Dendritic cell treated with granulocyte-macrophage colony-stimulating factor and Interleukin-4, amounts not matched to agents 40 ng/mL and 50 ng/mL, for 4 days (primary cell): ENCODE data around the gene NT5C2.
"Not testable (repeated sequence)": the region's sequence is repeated elsewhere in the genome, so short reads cannot be mapped to it uniquely, and the experiment has no call there.

ENCODE experiments used
- H3K27ac Mint-ChIP-seq: one replicate; pipeline ENCODE4 v1.8.0; 2022; ENCODE audit warnings: mild to moderate bottlenecking, mixed read lengths
- H3K27me3 Mint-ChIP-seq: one replicate; pipeline ENCODE4 v1.8.0; 2022; ENCODE audit warnings: mild to moderate bottlenecking, mixed read lengths
- H3K36me3 Mint-ChIP-seq: one replicate; pipeline ENCODE4 v1.8.0; 2022; ENCODE audit warnings: low read depth, mixed read lengths
- H3K4me1 Mint-ChIP-seq: one replicate; pipeline ENCODE4 v1.8.0; 2022; ENCODE audit warnings: low read depth, mixed read lengths
- H3K4me3 Mint-ChIP-seq: one replicate; pipeline ENCODE4 v1.8.0; 2022; ENCODE audit warnings: mild to moderate bottlenecking, moderate library complexity, mixed read lengths
- H3K9me3 Mint-ChIP-seq: one replicate; pipeline ENCODE4 v1.8.0; 2022; ENCODE audit warnings: mixed read lengths
- intact Hi-C: fragments of 100-400 bp; cut with micrococcal nuclease; formaldehyde crosslinking; loops from one replicate; pipeline ENCODE4 v1.15.0; 2022

Gene NT5C2

DNA sequence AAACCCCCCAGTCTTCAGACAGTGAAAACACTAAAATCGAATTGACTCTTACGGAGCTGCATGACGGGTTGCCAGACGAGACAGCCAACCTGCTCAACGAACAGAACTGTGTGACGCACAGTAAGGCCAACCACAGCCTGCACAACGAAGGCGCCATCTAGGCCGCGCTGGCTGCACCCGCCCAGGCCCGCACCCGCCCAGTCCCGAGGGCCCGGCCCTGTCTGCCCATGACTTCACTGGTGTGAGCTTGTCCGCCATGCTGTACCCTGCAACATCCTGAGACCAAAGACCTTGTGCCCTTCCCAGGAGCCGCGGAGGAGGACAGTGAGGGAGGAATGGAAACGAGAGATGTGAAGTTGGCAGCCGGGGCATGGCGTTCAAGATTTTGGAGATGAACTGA is 116.1 kb downstream of the NT5C2 start:
- no peak overlapping the region for H3K4me3 Mint-ChIP-seq
- H3K4me1 Mint-ChIP-seq, result no peaks in the 10 kb centered on the region
- no peak overlapping the region for H3K27ac Mint-ChIP-seq
- no peaks in the 10 kb centered on the region for H3K9me3 Mint-ChIP-seq
- peaks cover 23% of the 10 kb centered on the region for H3K36me3 Mint-ChIP-seq
- intact Hi-C loops, result no loop called here
- no peaks in the 10 kb centered on the region for H3K27me3 Mint-ChIP-seq

DNA sequence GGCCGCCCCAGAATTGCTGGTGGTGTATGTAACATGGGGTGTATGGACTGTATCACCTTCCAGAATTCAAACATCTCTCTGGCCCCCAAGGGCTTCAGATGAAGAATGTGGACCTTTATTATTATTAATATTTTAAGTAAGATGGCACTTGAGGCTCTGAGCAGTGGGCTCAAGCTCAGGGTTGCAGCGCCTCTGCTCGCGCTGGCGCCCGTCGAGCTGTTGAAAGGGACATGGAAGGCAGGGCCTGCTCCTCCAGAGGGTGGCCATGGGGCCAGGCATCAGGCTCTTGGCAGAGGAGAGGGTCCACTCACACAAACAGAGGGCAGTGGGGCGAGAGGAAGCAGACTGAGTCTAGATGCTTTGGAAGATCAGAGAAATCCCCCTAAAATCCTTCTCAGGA is 120.2 kb downstream of the NT5C2 start:
- no peaks in the 10 kb centered on the region for H3K27me3 Mint-ChIP-seq
- peaks cover 21% of the 10 kb centered on the region for H3K4me1 Mint-ChIP-seq
- H3K27ac Mint-ChIP-seq, result no peak overlapping the region
- intact Hi-C loops, result no loop called here
- H3K36me3 Mint-ChIP-seq, result peaks cover 31% of the 10 kb centered on the region
- no peaks in the 10 kb centered on the region for H3K9me3 Mint-ChIP-seq
- H3K4me3 Mint-ChIP-seq, result no peak overlapping the region

DNA sequence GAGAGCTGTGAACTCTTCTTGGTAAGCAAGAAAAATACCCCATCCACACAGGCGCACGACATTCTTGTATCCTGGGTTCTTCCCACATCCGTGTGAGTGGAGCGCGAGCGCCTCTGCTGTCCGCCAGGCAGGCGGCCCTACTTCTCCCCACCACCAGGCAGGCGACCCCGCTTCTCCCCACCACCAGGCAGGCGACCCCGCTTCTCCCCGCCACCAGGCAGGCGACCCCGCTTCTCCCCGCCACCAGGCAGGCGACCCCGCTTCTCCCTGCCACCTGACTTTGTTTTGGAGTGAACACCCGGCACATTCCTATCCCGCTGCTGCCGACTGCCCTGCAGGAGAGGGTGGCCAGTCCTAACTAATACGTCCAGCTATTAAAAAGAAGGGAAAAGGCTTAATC is 120.8 kb downstream of the NT5C2 start:
- no peaks in the 10 kb centered on the region for H3K27me3 Mint-ChIP-seq
- peaks cover 27% of the 10 kb centered on the region for H3K4me1 Mint-ChIP-seq
- H3K27ac Mint-ChIP-seq, result no peak overlapping the region
- intact Hi-C loops, result no loop called here
- no peak overlapping the region for H3K4me3 Mint-ChIP-seq
- no peaks in the 10 kb centered on the region for H3K9me3 Mint-ChIP-seq
- peaks cover 24% of the 10 kb centered on the region for H3K36me3 Mint-ChIP-seq

DNA sequence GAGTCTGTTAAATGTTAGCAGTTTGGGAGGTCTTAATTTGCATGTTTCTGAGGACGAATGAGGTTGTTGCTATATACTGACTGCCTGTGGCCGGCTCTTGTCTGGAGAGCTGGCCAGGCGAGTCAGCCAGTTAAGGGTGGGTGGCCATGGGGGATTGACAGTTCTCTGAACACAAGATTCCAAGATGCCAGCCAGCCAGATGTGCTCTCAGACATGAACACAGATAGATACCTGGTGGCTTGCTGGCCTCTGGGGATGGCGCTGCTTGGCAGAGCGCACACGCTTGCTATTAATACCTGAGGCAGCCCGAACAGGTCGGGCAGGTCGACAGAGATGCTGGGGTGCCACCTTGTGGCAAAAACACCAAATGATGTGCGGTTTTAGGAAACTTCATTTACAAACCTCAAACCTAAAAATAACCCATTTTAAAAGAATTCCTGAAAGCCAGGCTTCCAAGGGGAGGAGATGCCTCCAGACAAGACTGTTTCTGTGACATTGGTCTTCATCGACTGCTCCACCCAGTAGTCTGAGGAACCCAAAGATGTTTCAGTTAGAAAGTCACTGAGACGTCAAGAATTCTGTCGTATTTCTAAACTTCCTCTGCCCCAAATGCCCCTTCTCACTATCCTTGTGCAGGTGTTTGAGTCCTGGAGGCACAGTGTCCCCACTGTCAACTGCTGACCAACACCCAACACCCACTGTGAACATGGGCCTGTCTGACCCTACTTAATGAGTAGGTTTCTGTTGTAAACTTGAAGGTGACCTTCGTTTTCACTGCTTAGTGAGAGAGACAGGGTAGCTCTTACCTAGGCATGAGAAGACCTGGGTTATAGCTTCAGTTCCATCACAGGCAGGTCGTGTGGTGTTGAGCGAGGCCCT is 123.4 kb downstream of the NT5C2 start:
- intact Hi-C loops, result loop anchor here (1.0 to 10.0 kb wide), 2 partner anchors 152 to 345 kb away; no protein-coding TSS in a partner anchor
- Mint-ChIP-seq H3K9me3 (no peaks in the 10 kb centered on the region), H3K27ac (peak overlapping the region; percentile 10), H3K36me3 (peaks cover 10% of the 10 kb centered on the region), H3K4me3 (no peak overlapping the region), H3K27me3 (no peaks in the 10 kb centered on the region), H3K4me1 (peaks cover 27% of the 10 kb centered on the region)

DNA sequence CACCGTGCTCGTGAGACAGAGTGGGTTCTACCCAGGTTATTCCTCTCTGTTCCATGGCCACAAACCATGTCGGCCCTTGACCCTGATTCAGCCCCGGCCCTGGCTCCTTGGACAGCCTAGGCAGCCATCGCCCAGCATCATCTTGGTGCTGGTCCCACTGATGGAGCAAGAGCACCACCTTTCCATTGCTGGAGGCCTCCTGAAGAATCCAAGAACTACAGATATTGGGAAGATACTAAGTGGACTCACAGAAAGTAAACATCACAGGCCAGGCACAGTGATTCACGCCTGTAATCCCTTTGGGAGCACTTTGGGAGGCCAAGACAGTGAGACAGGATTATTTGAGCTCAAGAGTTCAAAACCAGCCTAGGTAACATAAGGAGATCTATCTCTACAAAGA is 125.1 kb downstream of the NT5C2 start:
- no peak overlapping the region for H3K27ac Mint-ChIP-seq
- H3K27me3 Mint-ChIP-seq, result no peaks in the 10 kb centered on the region
- H3K36me3 Mint-ChIP-seq, result peaks cover 10% of the 10 kb centered on the region
- H3K9me3 Mint-ChIP-seq, result no peaks in the 10 kb centered on the region
- H3K4me1 Mint-ChIP-seq, result peaks cover 27% of the 10 kb centered on the region
- intact Hi-C loops, result loop anchor here (10.0 kb wide), 1 partner anchor 343 kb away; no protein-coding TSS in a partner anchor
- H3K4me3 Mint-ChIP-seq, result no peak overlapping the region

DNA sequence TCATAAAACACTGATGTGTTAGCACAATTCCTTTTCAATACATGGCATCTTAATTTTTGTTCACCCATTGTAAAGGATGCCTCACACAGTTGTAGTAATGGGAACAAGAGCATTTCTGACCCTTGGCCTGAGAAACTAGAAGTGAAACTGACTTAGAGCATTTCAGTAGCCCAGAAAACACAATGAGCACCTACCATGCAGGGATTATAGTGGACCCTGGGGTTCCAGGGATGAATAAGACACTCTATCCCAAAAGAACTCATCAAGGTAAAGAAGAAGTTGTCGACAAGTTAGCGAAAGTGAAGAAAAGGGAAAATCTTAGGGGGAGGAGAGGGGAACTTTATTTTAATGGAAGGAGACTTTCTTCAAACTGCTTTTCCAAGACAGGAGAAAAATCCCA is 125.6 kb downstream of the NT5C2 start:
- Mint-ChIP-seq H3K36me3 (peaks cover 10% of the 10 kb centered on the region), H3K4me3 (no peak overlapping the region), H3K9me3 (no peaks in the 10 kb centered on the region), H3K4me1 (peaks cover 27% of the 10 kb centered on the region), H3K27me3 (no peaks in the 10 kb centered on the region), H3K27ac (no peak overlapping the region)
- intact Hi-C loops, result loop anchor here (10.0 kb wide), 1 partner anchor 343 kb away; no protein-coding TSS in a partner anchor

DNA sequence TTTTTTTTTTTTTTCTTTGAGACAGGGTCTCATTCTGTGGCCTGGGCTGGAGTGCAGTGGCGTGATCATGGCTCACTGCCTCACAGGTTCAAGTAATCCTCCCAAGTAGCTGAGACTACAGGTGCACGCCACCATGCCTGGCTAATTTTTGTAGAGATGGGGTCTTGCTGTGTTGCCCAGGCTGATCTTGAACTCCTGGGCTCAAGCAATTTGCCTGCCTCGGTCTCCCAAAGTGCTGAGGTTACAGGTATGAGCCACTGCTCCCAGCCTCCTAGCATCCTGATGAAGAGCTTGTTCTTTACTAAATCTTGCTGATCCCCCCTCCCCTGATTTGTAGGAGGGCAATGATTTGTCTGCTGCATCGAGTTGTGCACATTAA is 126.0 kb downstream of the NT5C2 start:
- H3K27ac Mint-ChIP-seq, H3K27me3 Mint-ChIP-seq, H3K9me3 Mint-ChIP-seq, H3K4me3 Mint-ChIP-seq: not testable (repeated sequence)
- intact Hi-C loops, result loop anchor here (10.0 kb wide), 1 partner anchor 342 kb away; no protein-coding TSS in a partner anchor
- H3K4me1 Mint-ChIP-seq, result peaks cover 27% of the 10 kb centered on the region
- peaks cover 10% of the 10 kb centered on the region for H3K36me3 Mint-ChIP-seq

DNA sequence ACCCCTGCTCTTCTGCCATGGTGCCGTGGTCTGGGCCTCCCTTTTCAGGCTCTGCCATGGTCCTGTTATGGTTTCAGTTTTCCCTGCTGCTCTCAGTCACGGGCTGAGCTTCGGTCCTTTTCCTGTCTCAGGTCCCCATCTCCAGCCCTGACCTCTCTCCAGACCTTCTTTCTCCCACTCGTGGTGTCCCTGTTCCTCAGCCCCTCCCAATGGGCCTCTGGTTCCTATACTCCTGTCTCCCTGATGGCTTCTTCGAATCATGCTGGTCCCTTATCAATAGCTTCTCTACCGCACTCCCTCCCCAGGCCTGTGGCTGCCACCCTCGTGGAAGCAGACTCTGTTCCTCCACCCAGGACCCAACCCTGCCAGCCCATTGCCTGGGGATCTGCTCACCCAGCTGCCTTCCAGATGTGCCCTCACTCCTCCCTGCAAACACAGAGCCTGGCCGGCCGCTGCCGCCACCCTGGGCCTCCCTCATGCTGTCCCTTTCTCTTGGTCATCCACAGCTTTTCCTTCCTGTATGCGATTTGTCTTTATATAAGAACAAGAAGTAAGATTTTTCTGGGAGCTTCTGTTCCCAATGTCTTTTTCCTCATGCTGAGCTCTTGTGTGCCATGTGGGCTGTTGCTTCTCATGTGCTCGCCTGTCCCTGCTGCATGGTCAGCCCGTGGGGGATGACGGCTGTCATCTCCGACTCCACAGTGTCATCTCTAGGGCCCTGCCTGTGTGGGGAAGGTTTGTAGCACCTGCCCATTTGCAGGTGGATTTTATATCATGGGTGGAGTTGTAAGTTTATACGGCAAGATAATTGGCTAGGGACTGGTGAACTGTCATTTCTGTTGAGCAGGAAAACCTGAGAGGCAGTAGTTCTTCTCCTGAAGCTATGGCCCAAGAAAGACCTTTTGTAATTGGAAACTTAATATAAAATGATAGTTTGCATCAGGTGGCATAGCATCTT is 126.7 kb downstream of the NT5C2 start:
- H3K27ac Mint-ChIP-seq, result no peak overlapping the region
- H3K4me1 Mint-ChIP-seq, result peaks cover 23% of the 10 kb centered on the region
- no peaks in the 10 kb centered on the region for H3K9me3 Mint-ChIP-seq
- intact Hi-C loops, result loop anchor here (10.0 kb wide), 1 partner anchor 342 kb away; no protein-coding TSS in a partner anchor
- no peaks in the 10 kb centered on the region for H3K27me3 Mint-ChIP-seq
- no peak overlapping the region for H3K4me3 Mint-ChIP-seq
- peaks cover 10% of the 10 kb centered on the region for H3K36me3 Mint-ChIP-seq

DNA sequence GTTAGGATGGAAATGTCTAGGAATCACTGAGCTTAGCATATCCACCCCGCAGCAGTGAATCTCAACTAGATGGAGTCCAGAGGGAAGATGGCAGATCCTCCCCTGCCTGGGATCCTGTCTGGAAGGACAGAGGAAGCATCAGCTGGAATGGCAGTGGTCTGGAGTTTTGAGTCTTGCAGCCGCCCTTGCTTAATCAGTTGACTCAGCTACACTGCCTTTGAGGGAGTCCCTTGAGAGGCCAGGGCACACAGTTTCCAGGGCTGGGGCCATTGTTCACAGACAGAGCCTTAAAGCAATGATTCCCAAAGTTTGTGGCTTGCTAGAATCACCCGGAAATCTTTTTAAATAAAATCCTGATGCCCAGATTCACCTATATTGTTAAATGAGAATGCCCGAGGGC is 128.1 kb downstream of the NT5C2 start:
- Mint-ChIP-seq H3K4me3 (no peak overlapping the region), H3K36me3 (peaks cover 10% of the 10 kb centered on the region), H3K9me3 (no peaks in the 10 kb centered on the region), H3K27me3 (no peaks in the 10 kb centered on the region), H3K27ac (no peak overlapping the region), H3K4me1 (peaks cover 8% of the 10 kb centered on the region)
- intact Hi-C loops, result loop anchor here (10.0 kb wide), 1 partner anchor 340 kb away; no protein-coding TSS in a partner anchor

DNA sequence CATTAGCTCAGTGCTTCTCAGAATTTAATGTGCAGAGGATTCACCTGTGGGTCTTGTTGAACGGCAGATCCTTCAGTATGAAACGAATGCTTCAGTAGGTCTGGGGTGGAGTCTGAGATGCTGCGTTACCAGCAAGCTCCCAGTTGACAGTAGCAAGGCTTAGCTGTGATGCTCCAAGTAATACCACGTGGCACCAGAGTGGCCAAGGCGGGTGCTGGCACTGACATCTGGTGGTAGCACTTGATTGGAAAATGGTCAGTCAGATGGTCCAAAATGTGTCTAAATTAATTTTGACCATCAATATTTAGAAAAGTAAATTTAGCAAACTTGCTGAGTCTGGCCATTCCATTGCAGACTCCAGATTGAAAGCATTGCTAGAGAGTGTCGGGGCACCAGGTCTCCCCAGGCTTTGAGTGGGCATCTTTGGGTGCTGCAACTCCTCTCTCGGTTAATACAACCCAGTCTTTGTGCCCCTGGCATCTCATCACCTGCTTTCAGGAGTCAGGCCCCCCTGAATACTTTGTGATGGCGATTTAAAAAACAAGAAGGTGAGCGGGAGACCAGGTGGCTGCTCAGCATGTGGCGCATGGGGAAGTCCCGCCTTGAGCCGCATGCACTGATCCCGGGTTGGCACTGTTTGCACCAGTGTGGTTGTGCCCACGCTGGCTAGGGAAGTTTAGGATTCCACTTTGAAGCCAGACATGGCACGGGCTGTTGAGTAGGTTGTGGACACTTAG is 130.1 kb downstream of the NT5C2 start:
- Mint-ChIP-seq H3K4me1 (peaks cover 6% of the 10 kb centered on the region), H3K36me3 (no peaks in the 10 kb centered on the region), H3K4me3 (no peak overlapping the region), H3K9me3 (no peaks in the 10 kb centered on the region), H3K27me3 (no peaks in the 10 kb centered on the region), H3K27ac (no peak overlapping the region)
- intact Hi-C loops, result loop anchor here (10.0 kb wide), 1 partner anchor 338 kb away; no protein-coding TSS in a partner anchor

DNA sequence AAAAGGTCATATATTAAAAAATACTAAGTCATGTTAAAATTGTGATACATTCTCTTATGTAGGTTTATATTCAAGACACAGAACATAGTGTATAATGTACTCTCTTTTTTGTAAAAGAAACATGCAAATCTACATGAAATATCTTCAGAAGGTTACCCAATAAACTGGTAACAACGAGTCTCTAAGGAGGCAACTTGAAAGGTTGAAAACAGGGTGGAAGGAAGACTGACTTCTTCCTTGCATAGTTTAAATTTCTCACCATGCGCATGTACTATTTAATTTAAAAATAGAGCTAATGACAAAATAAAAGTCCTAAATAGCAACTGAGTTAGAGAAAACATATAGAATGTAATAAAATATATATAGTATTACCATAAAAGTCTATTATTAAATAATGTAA is 132.5 kb downstream of the NT5C2 start:
- Mint-ChIP-seq H3K4me1 (peaks cover 5% of the 10 kb centered on the region), H3K27ac (no peak overlapping the region), H3K27me3 (no peaks in the 10 kb centered on the region), H3K9me3 (no peaks in the 10 kb centered on the region), H3K4me3 (no peak overlapping the region), H3K36me3 (no peaks in the 10 kb centered on the region)
- intact Hi-C loops, result loop anchor here (10.0 kb wide), 1 partner anchor 336 kb away; no protein-coding TSS in a partner anchor

DNA sequence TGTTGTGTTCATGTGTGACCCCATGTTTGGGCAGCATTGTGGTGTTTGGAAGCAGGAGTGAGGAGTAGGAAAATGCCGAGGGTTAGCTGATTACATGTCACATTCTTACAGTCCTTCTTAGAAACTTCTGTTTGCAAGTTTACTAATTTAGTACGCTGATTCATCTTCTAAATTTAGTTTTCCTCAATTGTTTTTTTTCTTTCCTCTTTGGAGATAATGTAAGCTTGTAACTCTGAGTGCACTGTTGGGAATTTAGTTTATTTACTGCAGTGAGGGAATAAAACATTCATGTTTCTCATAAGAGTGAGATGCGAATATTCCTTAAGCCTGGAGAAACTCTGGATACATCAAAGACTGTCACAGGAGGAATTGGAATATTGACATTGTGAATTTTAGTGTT is 135.0 kb downstream of the NT5C2 start:
- peaks cover 12% of the 10 kb centered on the region for H3K4me1 Mint-ChIP-seq
- H3K9me3 Mint-ChIP-seq, result no peaks in the 10 kb centered on the region
- no peak overlapping the region for H3K4me3 Mint-ChIP-seq
- H3K36me3 Mint-ChIP-seq, result peaks cover 6% of the 10 kb centered on the region
- H3K27ac Mint-ChIP-seq, result no peak overlapping the region
- H3K27me3 Mint-ChIP-seq, result no peaks in the 10 kb centered on the region
- intact Hi-C loops, result no loop called here

DNA sequence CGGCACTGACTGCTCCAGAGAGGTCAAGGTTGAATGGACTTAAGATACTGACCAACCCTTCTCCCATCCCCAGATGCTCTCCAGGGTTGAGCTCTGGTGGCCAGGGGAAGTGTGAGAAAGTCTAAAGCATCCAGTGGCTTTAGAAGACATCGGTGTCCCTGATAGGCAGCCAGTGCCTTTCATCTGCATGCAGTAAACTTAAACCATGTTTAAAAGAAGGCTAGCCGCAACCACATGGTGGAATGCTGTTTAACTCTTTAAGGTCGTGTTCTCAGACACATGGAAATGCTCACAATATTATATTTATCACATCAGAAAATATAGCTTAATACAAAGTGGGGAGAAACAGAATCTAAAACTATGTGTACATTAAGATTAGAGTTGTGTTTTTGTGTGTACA is 138.0 kb downstream of the NT5C2 start:
- H3K27ac Mint-ChIP-seq, result no peak overlapping the region
- intact Hi-C loops, result no loop called here
- H3K36me3 Mint-ChIP-seq, result peaks cover 6% of the 10 kb centered on the region
- no peaks in the 10 kb centered on the region for H3K9me3 Mint-ChIP-seq
- peaks cover 12% of the 10 kb centered on the region for H3K4me1 Mint-ChIP-seq
- no peak overlapping the region for H3K4me3 Mint-ChIP-seq
- no peaks in the 10 kb centered on the region for H3K27me3 Mint-ChIP-seq
